ENCODE results near the gene SPARC.
"Not testable (repeated sequence)": the region's sequence is repeated elsewhere in the genome, so short reads cannot be mapped to it uniquely, and the experiment has no call there.

SPARC gene

DNA sequence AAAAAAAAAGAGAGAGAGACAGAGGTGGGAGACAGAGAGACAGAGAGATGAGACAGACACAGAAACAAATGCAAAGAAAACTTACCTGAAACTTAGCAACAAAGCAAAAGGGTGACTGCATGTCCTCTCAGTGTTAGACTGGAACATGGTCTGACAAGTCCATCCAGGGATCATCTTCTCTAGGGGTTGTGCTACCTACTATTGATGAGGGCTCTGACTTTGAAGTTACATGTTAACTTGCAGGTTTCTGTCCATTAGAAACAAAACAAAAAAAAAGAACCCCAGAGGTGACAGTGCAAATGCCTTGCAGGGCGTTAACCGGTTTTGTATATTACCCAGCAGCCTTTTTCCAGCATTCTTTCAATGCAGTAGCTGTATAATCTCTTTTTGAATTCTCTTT is 13.6 kb upstream of the SPARC start:
- no peak for DNase-seq (ENCODE audit: low spot score)

- DNase-seq (ENCODE audit: low spot score) = peak; percentile 94
Measured at GRCh38 chr5:151699071-151699901, 12.6 kb upstream of the SPARC start.

DNA sequence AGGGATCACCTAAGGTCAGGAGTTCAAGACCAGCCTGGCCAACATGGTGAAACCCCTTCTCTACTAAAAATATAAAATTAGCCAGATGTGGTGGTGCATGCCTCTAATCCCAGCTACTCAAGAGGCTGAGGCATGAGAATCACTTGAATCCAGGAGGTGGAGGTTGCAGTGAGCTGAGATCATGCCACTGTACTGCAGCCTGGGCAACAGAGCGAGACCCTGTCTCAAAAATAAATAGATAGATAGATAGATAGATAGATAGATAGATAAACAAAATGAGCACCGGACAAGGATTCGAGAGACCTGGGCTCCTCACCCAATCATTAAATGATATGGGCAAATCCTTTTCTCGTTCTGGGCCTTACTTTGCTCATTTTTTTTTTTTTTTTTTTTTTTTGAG is 11.4 kb upstream of the SPARC start:
- not testable (repeated sequence) for DNase-seq (ENCODE audit: low spot score)

DNA sequence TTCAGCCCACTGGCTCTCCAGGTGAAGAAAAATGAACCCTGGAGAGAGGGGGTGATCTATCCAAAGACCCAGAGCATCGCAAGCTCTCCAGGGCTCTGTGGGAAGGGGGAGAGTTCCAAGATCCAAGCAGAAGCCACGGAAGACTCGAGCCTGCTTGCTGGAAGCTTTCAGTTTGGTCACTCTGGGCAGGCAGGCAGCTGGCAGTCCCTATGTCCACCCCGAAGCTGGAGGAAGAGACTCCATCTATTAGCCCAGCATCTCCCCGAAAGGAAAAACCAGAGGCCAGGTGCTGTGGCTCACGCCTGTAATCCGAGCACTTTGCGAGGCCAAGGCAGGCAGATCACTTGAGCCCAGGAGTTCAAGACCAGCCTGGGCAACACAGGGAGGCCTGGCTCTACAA is 10.7 kb upstream of the SPARC start:
- DNase-seq (ENCODE audit: low spot score) = no peak

DNA sequence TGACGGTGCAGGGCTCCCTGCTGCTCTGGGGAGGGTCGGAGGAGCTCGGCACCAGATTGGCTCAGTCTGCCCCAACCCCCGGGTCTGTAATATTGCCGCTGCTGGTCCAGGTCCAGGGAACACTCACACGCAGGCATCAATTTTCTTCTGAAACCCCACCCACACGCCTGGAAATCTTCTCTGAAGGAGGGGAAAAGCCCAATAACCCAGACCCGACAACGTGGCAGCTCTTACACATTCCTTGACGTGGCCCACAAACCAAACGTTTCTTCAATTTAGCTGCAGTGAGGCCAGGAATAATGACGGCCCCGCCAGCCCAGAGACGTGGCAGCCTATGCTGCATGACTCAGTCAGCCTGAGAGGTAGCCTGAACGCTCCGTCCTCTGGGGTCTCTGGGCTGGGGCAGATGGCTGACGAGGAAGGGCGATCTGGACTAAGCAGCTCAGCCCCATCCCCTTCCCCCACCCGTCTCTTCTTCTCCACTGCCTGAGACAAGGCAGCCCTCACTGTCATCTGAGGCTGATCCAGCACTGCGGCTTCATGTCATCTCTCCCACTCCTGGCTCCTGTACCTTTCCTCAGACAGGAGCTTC is 9.9 kb upstream of the SPARC start:
- DNase-seq (ENCODE audit: low spot score) = peak; percentile 92

GRCh38 chr5:151695464-151695863 is 8.7 kb upstream of the SPARC start:
- DNase-seq (ENCODE audit: low spot score) = no peak

DNA sequence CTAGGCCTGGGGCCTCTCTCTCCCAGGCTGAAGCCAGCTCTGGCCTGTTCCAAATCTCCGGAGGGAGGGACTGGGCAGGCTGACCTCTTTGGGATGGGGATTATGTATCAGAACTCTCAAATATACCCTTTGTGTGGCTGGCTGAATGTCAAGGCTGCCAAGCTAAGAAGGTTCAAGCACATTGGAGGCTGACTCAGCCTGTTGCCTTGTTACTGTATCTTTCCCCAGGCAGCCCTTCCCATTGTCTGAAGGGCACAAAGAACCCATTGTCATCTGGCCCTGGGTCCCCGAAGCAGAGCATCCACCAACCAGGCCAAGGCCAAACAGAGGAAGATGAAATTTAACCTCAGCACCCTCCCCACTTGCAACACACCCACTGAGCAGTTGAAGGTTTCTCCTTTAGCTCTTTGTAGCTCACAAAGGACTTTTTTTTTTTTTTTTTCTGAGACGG is 7.3 kb upstream of the SPARC start:
- DNase-seq (ENCODE audit: low spot score) = no peak

- no peak for DNase-seq (ENCODE audit: low spot score)
Measured at GRCh38 chr5:151692312-151692711, 5.6 kb upstream of the SPARC start.

- DNase-seq (ENCODE audit: low spot score) = no peak
Measured at GRCh38 chr5:151691706-151692105, 5.0 kb upstream of the SPARC start.

GRCh38 chr5:151689591-151689990 is 2.9 kb upstream of the SPARC start:
- not testable (repeated sequence) for DNase-seq (ENCODE audit: low spot score)

DNA sequence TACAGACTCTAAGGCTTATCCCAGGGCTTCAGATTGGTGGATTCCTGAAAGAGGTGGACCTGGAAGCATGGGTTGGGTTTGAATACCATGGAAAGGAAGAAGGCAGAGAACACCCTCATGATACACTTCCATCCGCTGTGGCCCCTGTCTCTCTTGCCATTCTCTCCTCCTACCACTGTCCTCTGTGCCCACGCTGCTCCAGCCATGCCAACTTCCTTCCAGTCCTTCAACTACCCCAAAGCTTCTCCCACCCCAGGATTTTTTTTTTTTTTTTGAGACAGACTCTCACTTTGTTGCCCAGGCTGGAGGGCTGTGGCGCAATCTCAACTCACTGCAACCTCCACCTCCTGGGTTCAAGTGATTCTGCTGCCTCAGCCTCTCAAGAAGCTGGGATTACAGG is 1.7 kb upstream of the SPARC start:
- no peak for DNase-seq (ENCODE audit: low spot score)

DNA sequence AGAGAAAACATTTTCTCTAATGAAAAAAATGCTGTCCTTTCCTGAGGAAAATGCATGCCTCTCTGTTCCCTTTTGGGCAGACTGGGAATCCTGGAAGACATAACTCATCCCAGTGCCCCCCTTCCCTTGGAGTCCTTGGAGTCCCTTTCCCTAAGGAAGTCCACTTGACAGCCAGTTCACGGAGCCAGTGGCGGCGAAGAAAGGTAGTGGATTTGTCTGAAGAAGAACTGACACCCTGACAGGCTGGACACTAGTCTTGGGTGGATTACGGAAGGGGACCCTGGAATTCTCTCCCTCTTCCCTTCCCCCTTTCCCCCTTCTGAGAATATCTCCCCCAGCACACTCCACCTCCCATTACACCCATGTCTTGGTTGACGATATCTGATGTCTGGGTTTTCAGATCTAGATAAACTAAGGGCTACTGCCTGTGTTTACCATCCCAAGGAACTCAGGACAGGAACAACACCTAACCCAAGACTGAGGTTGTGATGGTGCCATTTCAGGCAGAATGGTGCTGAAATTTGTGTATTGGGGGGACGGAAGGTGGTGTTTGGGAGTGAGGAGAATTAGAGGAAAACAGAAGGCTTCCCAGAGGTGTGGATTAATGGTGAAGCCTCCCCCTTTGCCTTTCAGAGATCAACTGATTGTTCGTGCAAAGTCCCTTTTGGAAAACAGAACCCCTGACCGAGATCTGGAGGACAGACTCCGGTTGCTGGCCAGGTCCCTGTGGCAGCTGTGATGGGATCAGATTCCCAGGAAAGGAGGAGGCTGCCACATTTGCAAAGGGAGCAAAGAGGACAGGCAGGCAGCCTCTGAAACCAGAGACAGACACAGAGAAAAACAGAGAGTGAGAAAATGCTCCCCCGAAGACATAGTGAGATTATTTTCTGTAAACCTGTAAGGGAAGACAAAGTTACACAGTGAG is 704 bp downstream of the SPARC start:
- DNase-seq (ENCODE audit: low spot score) = no peak

GRCh38 chr5:151684690-151685361 is 1.9 kb downstream of the SPARC start:
- peak; percentile 78 for DNase-seq (ENCODE audit: low spot score)

- no peak for DNase-seq (ENCODE audit: low spot score)
Measured at GRCh38 chr5:151683986-151684588, 2.6 kb downstream of the SPARC start.

- no peak for DNase-seq (ENCODE audit: low spot score)
Measured at GRCh38 chr5:151683444-151683843, 3.3 kb downstream of the SPARC start.

DNA sequence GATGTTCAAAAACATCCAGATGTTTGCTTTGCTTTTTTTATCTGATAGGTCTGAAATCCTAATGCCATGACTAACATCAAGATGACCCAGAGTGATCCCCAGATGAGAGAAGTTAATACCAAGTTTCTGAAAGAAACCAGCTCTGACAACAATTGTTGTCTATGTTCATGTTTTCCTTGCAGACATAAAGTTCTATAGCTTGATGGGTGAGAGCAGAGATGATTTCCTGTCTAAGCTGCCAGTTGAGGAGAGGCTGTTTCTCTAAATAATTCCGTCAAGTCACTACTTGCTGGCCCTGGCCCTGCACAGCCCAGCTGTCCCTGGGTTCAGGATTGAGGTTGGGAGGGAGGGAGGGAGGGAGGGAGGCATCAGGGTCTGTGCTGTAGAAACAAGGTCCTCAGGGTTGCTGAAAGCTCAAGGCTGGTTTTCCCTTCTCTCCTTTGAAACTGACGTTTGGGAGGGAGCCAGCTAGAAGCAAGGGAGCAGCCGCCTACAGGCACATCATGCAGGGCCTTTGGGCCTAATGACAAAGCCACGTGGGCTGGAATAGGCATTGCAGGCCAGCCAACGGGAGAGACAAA is 3.9 kb downstream of the SPARC start:
- DNase-seq (ENCODE audit: low spot score) = no peak

DNA sequence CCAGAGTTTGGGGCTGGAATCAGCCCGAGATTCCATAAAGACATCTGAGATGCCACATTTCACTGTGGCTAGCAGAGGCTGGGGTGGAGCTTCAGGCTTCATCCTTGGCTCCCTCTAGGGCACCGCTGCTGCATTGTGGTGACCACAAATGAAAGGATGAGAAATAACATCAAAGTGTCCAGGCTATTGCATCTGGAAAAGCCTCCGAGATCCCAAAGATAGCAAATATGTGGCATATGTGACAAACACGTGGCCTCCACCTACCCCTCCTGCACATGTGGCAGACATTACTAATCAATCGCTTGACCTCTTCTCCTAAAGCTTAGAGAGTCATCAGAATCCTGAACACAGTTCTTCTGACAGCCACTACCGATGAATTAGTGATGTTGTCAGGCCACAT is 4.5 kb downstream of the SPARC start:
- DNase-seq (ENCODE audit: low spot score) = no peak

- DNase-seq (ENCODE audit: low spot score) = no peak
Measured at GRCh38 chr5:151680944-151681427, 5.7 kb downstream of the SPARC start.

DNA sequence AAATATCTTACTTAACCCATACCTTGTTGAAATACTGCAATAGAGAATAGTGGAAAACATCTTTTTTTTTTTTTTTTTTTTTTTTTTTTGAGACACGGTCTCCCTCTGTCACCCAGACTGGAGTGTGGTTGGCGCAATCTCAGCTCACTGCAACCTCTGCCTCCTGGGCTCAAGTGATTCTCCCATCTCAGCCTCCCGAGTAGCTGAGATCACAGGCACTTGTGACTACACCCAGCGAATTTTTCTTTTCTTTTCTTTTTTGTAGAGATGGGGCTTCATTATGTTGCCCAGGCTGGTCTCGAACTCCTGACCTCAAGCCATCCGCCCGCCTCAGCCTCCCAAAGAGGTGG is 6.6 kb downstream of the SPARC start:
- DNase-seq (ENCODE audit: low spot score) = not testable (repeated sequence)

DNA sequence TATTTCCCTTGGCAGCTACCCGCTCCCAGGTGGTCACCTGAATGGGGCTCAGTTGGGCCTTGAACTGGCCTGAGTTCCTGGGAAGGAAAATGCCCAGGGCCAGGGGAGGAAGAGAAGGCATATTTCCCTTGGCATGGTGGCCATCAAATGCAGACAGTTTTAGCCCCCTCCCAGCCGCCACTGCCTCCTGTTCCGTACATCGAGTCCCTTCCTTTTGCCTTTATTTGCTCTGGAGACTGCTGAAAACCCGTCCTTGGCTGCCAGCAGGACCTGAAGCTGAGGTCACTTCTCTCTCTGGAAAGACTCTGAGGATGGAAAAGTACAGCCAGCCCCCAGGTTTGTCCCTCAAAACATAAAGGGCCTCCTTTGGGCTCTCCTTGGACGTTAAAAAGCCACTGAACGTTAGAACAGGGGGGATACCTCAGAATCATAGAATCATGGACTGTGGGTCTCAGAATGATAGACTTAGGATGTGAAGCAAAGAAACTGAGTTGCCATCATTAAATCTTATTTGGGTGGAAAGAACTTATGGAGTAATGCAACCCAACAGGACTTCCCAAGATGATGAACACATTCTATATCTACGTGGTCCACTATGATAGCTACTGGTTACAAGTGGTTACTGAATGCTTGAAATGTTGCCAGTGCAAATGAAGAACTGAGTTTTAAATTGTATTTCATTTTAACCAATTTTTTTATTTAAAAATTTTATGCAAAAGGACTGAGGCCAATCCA is 7.1 kb downstream of the SPARC start:
- DNase-seq (ENCODE audit: low spot score) = no peak

Measured in GM03348 (cell line).